T-helper 17 cell (primary cell): ENCODE measurements around the gene IL2RG. TPM values are rescaled to one million over a fixed set of nuclear protein-coding genes. Genes with fewer than 3 reads are reported as not detected.

Experiments used
- ATAC-seq: fragments of 150-1000 bp; cut with Tn5 transposase; 2 replicates; pipeline ENCODE4 v1.10.0; 2021; ENCODE audit warnings: mild to moderate bottlenecking, moderate library complexity
- DNase-seq, 3 donors: peaks; one replicate each; pipeline versions ENCODE4 v3.0.0 to v3.0.0-alpha.2; 2020 to 2021
- H3K9me3 ChIP-seq: one replicate; pipeline ENCODE4 v1.7.0; 2013; ENCODE audit warnings: low read length, mild to moderate bottlenecking; ENCODE audit not compliant: control insufficient read depth, poor library complexity, severe bottlenecking
- H3K27ac Mint-ChIP-seq: one replicate; pipeline ENCODE4 v1.8.0; 2022; ENCODE audit warnings: mild to moderate bottlenecking, moderate library complexity, mixed read lengths
- H3K27me3 Mint-ChIP-seq: one replicate; pipeline ENCODE4 v1.8.0; 2022; ENCODE audit warnings: mixed read lengths
- H3K36me3 Mint-ChIP-seq: one replicate; pipeline ENCODE4 v1.8.0; 2022; ENCODE audit warnings: low read depth, mixed read lengths
- H3K4me1 Mint-ChIP-seq: one replicate; pipeline ENCODE4 v1.8.0; 2022; ENCODE audit warnings: mild to moderate bottlenecking, mixed read lengths
- H3K4me3 Mint-ChIP-seq: one replicate; pipeline ENCODE4 v1.8.0; 2022; ENCODE audit warnings: mild to moderate bottlenecking, moderate library complexity, mixed read lengths
- total RNA-seq, 4 donors: library from RNA in 2 of 4; stranded (reverse) in 2 of 4; gene quantifications; one replicate each; pipeline ENCODE4 v1.2.3 and lab custom pipeline; 2022 to 2026

Gene IL2RG
- total RNA-seq, result 100 to 1,000 TPM; 347 to 400 TPM
- total RNA-seq (lab: John Stamatoyannopoulos, UW), result 24.3 to 41.1 reads per million in 2 donors

GRCh38 chrX:71111141-71111843 lies at the start of gene IL2RG:
TSS of gene IL2RG (minus strand) at chrX:71111577. CDS start at chrX:71111539, 38 bp downstream.
- peak; percentile 89 for ATAC-seq

GRCh38 chrX:71160475-71160874 lies 49.1 kb upstream of the IL2RG start:
- Mint-ChIP-seq H3K27me3 (no peaks in the 10 kb centered on the region), H3K4me1 (peaks cover 14% of the 10 kb centered on the region), H3K27ac (no peak overlapping the region), H3K4me3 (no peak overlapping the region), H3K36me3 (peaks cover 4% of the 10 kb centered on the region)
- ATAC-seq, result no peak
- no peaks in the 10 kb centered on the region for H3K9me3 ChIP-seq
- no peak for DNase-seq

More at GRCh38 chrX:71111141-71111843, at the start of gene IL2RG:
- Mint-ChIP-seq H3K36me3 (peaks cover 10% of the 10 kb centered on the region), H3K27ac (peak within 1 kb of the TSS; percentile 100), H3K27me3 (no peaks in the 10 kb centered on the region), H3K4me3 (peak within 1 kb of the TSS; percentile 95), H3K4me1 (peaks cover 24% of the 10 kb centered on the region)
- H3K9me3 ChIP-seq, result no peaks in the 10 kb centered on the region
- DNase-seq, result peak; percentile 51 to 67 (median 57)

GRCh38 chrX:71159335-71159734 lies 48.0 kb upstream of the IL2RG start:
- peaks cover 4% of the 10 kb centered on the region for H3K36me3 Mint-ChIP-seq
- DNase-seq, result no peak
- H3K4me3 Mint-ChIP-seq, result no peak overlapping the region
- H3K27ac Mint-ChIP-seq, result peak overlapping the region; percentile 24
- ATAC-seq, result peak; percentile 60
- no peaks in the 10 kb centered on the region for H3K27me3 Mint-ChIP-seq
- no peaks in the 10 kb centered on the region for H3K9me3 ChIP-seq
- H3K4me1 Mint-ChIP-seq, result peaks cover 14% of the 10 kb centered on the region

DNA sequence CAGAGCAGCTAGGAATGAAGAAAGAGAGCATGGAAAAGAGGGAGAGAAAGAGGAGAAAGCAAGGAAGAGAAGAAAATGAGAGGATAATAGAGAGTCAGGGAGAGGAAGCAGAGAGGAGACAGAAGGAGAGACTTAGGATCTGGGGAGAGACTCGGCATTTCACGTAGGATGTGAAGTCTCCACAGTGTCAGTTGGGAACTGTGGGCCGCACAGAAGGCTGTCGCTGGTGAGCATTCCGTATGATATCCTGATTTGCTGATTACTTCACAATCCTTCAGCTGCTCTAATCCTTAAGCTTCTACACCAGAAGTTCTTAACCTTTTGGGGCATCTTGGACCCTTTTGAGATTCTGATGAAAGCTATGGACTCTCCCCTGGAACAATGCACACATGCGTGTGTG lies 47.2 kb upstream of the IL2RG start:
- H3K27me3 Mint-ChIP-seq, result no peaks in the 10 kb centered on the region
- H3K4me1 Mint-ChIP-seq, result peaks cover 14% of the 10 kb centered on the region
- peaks cover 4% of the 10 kb centered on the region for H3K36me3 Mint-ChIP-seq
- no peaks in the 10 kb centered on the region for H3K9me3 ChIP-seq
- no peak for ATAC-seq
- no peak overlapping the region for H3K27ac Mint-ChIP-seq
- H3K4me3 Mint-ChIP-seq, result no peak overlapping the region
- DNase-seq, result no peak

- no peaks in the 10 kb centered on the region for H3K9me3 ChIP-seq
- no peak overlapping the region for H3K27ac Mint-ChIP-seq
- no peak overlapping the region for H3K4me3 Mint-ChIP-seq
- no peak for ATAC-seq
- H3K27me3 Mint-ChIP-seq, result no peaks in the 10 kb centered on the region
- H3K4me1 Mint-ChIP-seq, result peaks cover 18% of the 10 kb centered on the region
- DNase-seq, result no peak
- H3K36me3 Mint-ChIP-seq, result peaks cover 4% of the 10 kb centered on the region
Observed at GRCh38 chrX:71154641-71155040, 43.3 kb upstream of the IL2RG start.

GRCh38 chrX:71154196-71154595 lies 42.8 kb upstream of the IL2RG start:
- no peak overlapping the region for H3K4me3 Mint-ChIP-seq
- H3K9me3 ChIP-seq, result no peaks in the 10 kb centered on the region
- peaks cover 18% of the 10 kb centered on the region for H3K4me1 Mint-ChIP-seq
- DNase-seq (no peak), ATAC-seq (no peak)
- no peak overlapping the region for H3K27ac Mint-ChIP-seq
- no peaks in the 10 kb centered on the region for H3K27me3 Mint-ChIP-seq
- H3K36me3 Mint-ChIP-seq, result peaks cover 4% of the 10 kb centered on the region

DNA sequence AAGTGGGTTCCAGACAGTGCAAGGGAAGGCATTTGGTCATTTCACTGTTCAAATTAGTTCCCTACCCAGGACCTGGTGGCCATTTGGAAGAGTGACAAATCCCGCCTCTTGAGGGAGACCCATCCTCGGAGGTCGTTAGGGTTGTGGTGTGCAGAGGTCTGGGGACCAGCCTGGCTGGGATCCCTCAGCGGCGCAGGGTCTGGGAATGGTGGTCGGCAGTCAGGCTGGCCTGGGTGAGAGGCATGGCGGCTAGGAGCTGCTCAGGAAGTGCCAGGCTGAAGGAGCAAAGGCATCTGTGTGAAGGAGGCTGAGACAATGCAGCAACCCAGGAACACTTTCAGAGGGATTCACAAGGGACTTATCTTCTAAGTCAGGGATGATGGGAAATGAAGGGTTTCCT lies 40.0 kb upstream of the IL2RG start:
- H3K36me3 Mint-ChIP-seq, result peaks cover 3% of the 10 kb centered on the region
- DNase-seq (no peak), ATAC-seq (no peak)
- peaks cover 15% of the 10 kb centered on the region for H3K4me1 Mint-ChIP-seq
- peak overlapping the region; percentile 62 for H3K27ac Mint-ChIP-seq
- H3K27me3 Mint-ChIP-seq, result no peaks in the 10 kb centered on the region
- H3K9me3 ChIP-seq, result no peaks in the 10 kb centered on the region
- no peak overlapping the region for H3K4me3 Mint-ChIP-seq

DNA sequence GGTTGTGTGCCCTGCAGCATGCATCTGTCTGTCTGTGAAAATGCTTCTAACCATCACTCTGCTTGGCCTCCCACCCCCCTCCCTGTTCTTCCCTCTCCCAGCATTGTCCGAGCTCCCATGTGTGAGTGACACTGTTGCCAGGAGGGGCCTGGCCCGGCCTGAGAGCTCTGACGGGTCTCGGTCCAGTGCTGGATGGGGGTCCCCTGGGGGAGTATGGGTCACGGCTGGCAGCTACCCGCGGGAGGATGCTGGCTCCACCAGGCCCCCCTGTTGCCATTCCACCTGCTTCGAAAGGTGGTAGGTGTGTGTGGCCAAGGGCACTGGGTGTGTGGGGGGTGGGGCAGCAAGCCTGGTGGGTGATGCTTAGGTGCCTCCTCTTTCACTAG lies 36.9 kb upstream of the IL2RG start:
- DNase-seq (no peak), ATAC-seq (no peak)
- H3K27ac Mint-ChIP-seq, result no peak overlapping the region
- H3K9me3 ChIP-seq, result no peaks in the 10 kb centered on the region
- H3K27me3 Mint-ChIP-seq, result no peaks in the 10 kb centered on the region
- H3K4me1 Mint-ChIP-seq, result peaks cover 17% of the 10 kb centered on the region
- no peak overlapping the region for H3K4me3 Mint-ChIP-seq
- no peaks in the 10 kb centered on the region for H3K36me3 Mint-ChIP-seq

GRCh38 chrX:71147496-71148277 lies 36.3 kb upstream of the IL2RG start:
- no peaks in the 10 kb centered on the region for H3K27me3 Mint-ChIP-seq
- H3K9me3 ChIP-seq, result no peaks in the 10 kb centered on the region
- no peak overlapping the region for H3K4me3 Mint-ChIP-seq
- H3K36me3 Mint-ChIP-seq, result no peaks in the 10 kb centered on the region
- DNase-seq, result no peak
- peak overlapping the region; percentile 21 for H3K27ac Mint-ChIP-seq
- ATAC-seq, result no peak
- H3K4me1 Mint-ChIP-seq, result peaks cover 15% of the 10 kb centered on the region

DNA sequence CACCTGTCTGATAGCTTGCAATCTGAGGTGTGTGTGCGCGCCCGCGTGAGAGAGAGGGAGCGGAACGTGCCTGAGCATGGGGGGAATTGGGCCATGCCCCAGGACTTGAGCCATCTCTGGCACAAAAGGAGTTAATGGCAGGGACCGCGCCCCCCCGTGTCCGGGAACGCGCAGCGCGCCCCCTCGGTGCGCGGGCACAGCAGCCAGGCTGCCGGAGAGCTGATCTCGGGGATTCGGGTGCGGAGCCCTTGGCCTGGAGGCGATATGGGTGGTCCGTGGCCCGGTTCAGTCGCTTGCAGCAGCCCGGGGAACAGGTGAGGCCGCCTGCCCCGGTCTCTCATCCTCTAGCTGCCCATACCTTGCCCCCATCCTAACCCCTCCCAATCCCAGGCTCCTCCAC lies 33.3 kb upstream of the IL2RG start, which contains the start of gene NLGN3:
Gene NLGN3 (plus strand): TSS at position 191 of the 400 bp plus-strand sequence. CDS start 2,909 bp downstream, outside the sequence.
- no peak for ATAC-seq
- no peaks in the 10 kb centered on the region for H3K9me3 ChIP-seq
- Mint-ChIP-seq H3K36me3 (no peaks in the 10 kb centered on the region), H3K27ac (no peak within 1 kb of the TSS), H3K27me3 (no peaks in the 10 kb centered on the region), H3K4me3 (peak within 1 kb of the TSS; percentile 59), H3K4me1 (peaks cover 13% of the 10 kb centered on the region)
- DNase-seq, result no peak

GRCh38 chrX:71143508-71143907 lies 32.1 kb upstream of the IL2RG start:
- Mint-ChIP-seq H3K4me3 (no peak overlapping the region), H3K36me3 (peaks cover 4% of the 10 kb centered on the region), H3K4me1 (peaks cover 13% of the 10 kb centered on the region), H3K27me3 (no peaks in the 10 kb centered on the region), H3K27ac (no peak overlapping the region)
- ATAC-seq (no peak), DNase-seq (no peak)
- H3K9me3 ChIP-seq, result no peaks in the 10 kb centered on the region

DNA sequence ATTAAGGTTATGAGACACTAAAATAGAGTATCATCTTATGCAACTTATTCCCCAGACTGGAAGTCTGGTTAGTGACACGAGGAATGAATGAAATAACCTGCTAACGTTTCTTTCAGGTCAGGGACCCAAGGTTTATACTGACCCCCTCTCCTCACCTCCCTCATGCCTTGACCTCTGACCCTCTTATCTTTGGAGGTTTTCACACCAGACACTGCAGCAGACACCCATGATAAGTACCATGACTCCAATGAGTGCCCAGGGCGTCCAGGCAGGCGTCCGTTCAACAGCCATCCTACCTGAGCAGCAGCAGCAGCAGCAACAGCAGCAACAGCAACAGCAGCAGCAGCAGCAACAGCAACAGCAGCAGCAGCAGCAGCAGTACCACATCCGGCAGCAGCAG lies 29.1 kb upstream of the IL2RG start:
- H3K27me3 Mint-ChIP-seq, result no peaks in the 10 kb centered on the region

GRCh38 chrX:71131510-71131909 lies 20.1 kb upstream of the IL2RG start:
- no peak for ATAC-seq
- no peaks in the 10 kb centered on the region for H3K27me3 Mint-ChIP-seq
- no peak overlapping the region for H3K4me3 Mint-ChIP-seq
- no peak for DNase-seq
- peak overlapping the region; percentile 27 for H3K27ac Mint-ChIP-seq
- peaks cover 17% of the 10 kb centered on the region for H3K4me1 Mint-ChIP-seq
- peaks cover 15% of the 10 kb centered on the region for H3K36me3 Mint-ChIP-seq
- no peaks in the 10 kb centered on the region for H3K9me3 ChIP-seq

More for the DNA sequence above, 29.1 kb upstream of the IL2RG start:
- H3K27ac Mint-ChIP-seq, result no peak overlapping the region
- peaks cover 8% of the 10 kb centered on the region for H3K36me3 Mint-ChIP-seq
- no peak overlapping the region for H3K4me3 Mint-ChIP-seq
- no peak for DNase-seq
- H3K9me3 ChIP-seq, result no peaks in the 10 kb centered on the region
- peaks cover 7% of the 10 kb centered on the region for H3K4me1 Mint-ChIP-seq
- ATAC-seq, result no peak
